Aorta (tissue), 5 donors: ENCODE measurements around the gene PROX2. TPM values are rescaled to one million over a fixed set of nuclear protein-coding genes. Genes with fewer than 3 reads are reported as not detected.

ENCODE experiments used
- ATAC-seq: fragments of 200-7000 bp; cut with Tn5 transposase; one replicate; pipeline ENCODE4 v1.9.1; 2022; ENCODE audit warnings: moderate library complexity; ENCODE audit not compliant: low FRiP score
- DNase-seq, 2 donors: peaks; one replicate each; pipeline ENCODE4 v3.0.0-alpha.2; 2020
- H3K27ac ChIP-seq, 2 donors: one replicate each; pipeline ENCODE4 v1.5.1; 2013; ENCODE audit warnings: low read length in 2 of 2, mild to moderate bottlenecking in 2 of 2, moderate library complexity in 2 of 2, control low read depth in 1 of 2, inconsistent platforms in 1 of 2, low read depth in 1 of 2
- H3K27me3 ChIP-seq, 2 donors: one replicate each; pipeline ENCODE4 v1.6.1; 2013; ENCODE audit warnings: control low read depth in 1 of 2, low read length in 1 of 2, mild to moderate bottlenecking in 1 of 2, moderate library complexity in 1 of 2; ENCODE audit not compliant: insufficient read depth in 2 of 2, control insufficient read depth in 1 of 2
- H3K36me3 ChIP-seq, 2 donors: one replicate each; pipeline ENCODE4 v1.6.1; 2013; ENCODE audit warnings: control low read depth in 1 of 2, low read length in 1 of 2, mild to moderate bottlenecking in 1 of 2; ENCODE audit not compliant: insufficient read depth in 2 of 2, control insufficient read depth in 1 of 2
- H3K4me1 ChIP-seq, 2 donors: one replicate each; pipeline ENCODE4 v1.6.1; 2013; ENCODE audit warnings: low read length in 2 of 2, control low read depth in 1 of 2, mild to moderate bottlenecking in 1 of 2, moderate library complexity in 1 of 2; ENCODE audit not compliant: insufficient read depth in 2 of 2, control insufficient read depth in 1 of 2
- H3K4me3 ChIP-seq, 2 donors: one replicate each; pipeline ENCODE4 v1.5.1; 2013; ENCODE audit warnings: low read length in 2 of 2, control low read depth in 1 of 2, mild to moderate bottlenecking in 1 of 2
- H3K9me3 ChIP-seq: one replicate; pipeline ENCODE4 v1.6.1; 2013; ENCODE audit warnings: mild to moderate bottlenecking, low read length; ENCODE audit not compliant: control insufficient read depth
- WGBS, 2 donors: extraction: QIAGEN DNeasy Blood & Tissue Kit; methylation state at CpG; one replicate each; pipeline ENCODE4 v1.1.7; 2013; 5-methylcytosine and 5-hydroxymethylcytosine counted together
- intact Hi-C, 2 donors: fragments of 100-400 bp; cut with DNase I; formaldehyde crosslinking; loops; one replicate each; pipeline versions ENCODE4 v1.14.2 to v1.15.0; 2022
- polyA plus RNA-seq, 2 donors: library from polyadenylated mRNA; stranded (reverse); fragments of 200-250 nt; gene quantifications; one replicate each; pipeline ENCODE4 v1.2.3, GENCODE V29; 2013
- total RNA-seq, 2 donors: library from RNA; stranded (reverse); fragmentation: NEBNext Ultra II Directional; extraction: Animal tissue kit (Norgen Biotek cat#: 25700); gene quantifications; one replicate each; pipeline ENCODE4 v1.2.1, GENCODE V29; 2021
- donor health status: healthy with polysubstance abuse.
- donor health status: Bipolar disorder and iron deficiency.
- donor health status: DM: no; HTN: no; CAD: no.
- donor health status: DM: no; HTN: no; CAD: no.
- donor health status: DM: yes; HTN: yes; CAD: no.

The PROX2 gene
- total and polyA plus RNA-seq, 4 donors, result not detected

DNA sequence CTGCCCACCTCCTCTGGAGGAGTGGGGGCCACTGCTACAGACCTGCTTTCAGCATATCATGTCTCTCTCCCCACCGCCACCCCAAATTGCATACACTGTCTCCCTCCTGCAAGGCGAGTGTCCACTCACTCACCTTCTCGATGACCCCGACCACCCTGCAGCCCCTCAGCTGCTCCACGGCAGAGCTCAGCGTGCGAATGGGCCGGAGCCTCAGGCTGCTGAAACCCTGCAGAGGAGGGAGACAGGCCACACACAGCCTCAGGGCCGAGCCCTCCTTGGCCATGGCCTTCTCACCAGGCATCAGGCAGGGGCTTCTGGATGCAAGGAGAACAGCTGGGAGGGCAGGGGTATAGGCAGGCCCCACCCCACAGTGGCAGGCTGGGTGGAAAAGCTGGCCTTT, 42.4 kb upstream of the PROX2 start:
- DNase-seq, result peak in 1 of 2 donors; percentile 64
- no peaks in the 10 kb centered on the region for H3K36me3 ChIP-seq
- intact Hi-C loops, result no loop called here
- H3K27me3 ChIP-seq, result no peaks in the 10 kb centered on the region
- no peak overlapping the region for H3K27ac ChIP-seq
- ATAC-seq, result no peak
- H3K4me3 ChIP-seq, result no peak overlapping the region
- WGBS, 2 donors, result 94 to 95% methylated on average over 9 of the region's 9 CpGs
- H3K4me1 ChIP-seq, result no peaks in the 10 kb centered on the region
- H3K9me3 ChIP-seq, result no peaks in the 10 kb centered on the region

GRCh38 chr14:74917646-74918081, 41.7 kb upstream of the PROX2 start:
- intact Hi-C loops, result loop anchor here in 1 of 2 donors (1.0 kb wide), 1 partner anchor 171 kb away; no protein-coding TSS in a partner anchor
- Histone ChIP-seq H3K36me3 (no peaks in the 10 kb centered on the region), H3K9me3 (no peaks in the 10 kb centered on the region), H3K4me1 (no peaks in the 10 kb centered on the region), H3K4me3 (no peak overlapping the region), H3K27me3 (no peaks in the 10 kb centered on the region), H3K27ac (peak overlapping the region in 1 of 2 donors; percentile 4)
- ATAC-seq (peak; percentile 67), DNase-seq (peak; percentile 84 to 86)
- 4 to 9% methylated on average over 13 of the region's 13 CpGs for WGBS, 2 donors

DNA sequence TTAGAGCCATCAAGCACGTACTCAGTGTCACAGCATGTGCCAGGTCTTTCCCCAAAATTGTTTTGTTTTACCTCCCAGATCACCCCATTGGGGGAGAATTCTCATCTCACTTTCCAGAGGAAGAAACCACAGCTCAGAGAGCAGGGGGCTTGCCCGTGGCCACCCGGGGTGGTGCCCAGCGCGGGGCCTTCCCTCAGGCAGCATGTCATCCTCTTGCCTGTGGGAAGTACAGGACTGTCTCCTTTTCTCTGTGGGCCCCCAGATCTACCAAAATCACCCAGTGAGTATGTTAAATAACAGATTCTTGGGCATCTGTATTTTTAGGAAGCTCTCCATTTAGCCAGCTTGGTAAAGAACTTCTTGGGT, 41.2 kb upstream of the PROX2 start:
- no peak overlapping the region for H3K27ac ChIP-seq
- no peak for ATAC-seq
- H3K36me3 ChIP-seq, result no peaks in the 10 kb centered on the region
- no peak overlapping the region for H3K4me3 ChIP-seq
- no peaks in the 10 kb centered on the region for H3K27me3 ChIP-seq
- 87 to 91% methylated on average over 5 of the region's 5 CpGs for WGBS, 2 donors
- DNase-seq, result peak in 1 of 2 donors; percentile 56
- H3K4me1 ChIP-seq, result no peaks in the 10 kb centered on the region
- intact Hi-C loops, result loop anchor here in 1 of 2 donors (1.0 kb wide), 1 partner anchor 171 kb away; no protein-coding TSS in a partner anchor
- H3K9me3 ChIP-seq, result no peaks in the 10 kb centered on the region

DNA sequence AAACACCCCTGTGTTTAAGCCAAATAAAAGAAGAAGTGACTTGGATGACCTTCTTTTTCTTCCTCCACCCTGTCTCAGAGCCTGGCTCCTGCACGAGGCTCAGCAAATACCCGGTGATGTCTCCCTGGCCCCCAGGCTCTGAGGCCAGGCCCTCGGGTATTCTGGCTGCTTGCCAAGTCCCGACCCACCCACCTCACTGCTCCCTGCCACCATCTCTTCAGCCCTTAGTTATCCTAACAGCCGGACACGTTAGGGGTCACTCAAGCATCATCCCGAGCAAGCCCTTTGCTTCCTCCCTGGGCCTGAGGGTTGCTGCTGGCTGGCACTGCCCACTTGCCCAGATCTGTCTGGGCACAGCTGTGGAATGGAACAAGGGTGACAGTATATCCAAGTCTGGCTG, 39.9 kb upstream of the PROX2 start:
- Histone ChIP-seq H3K27ac (no peak overlapping the region), H3K4me3 (no peak overlapping the region), H3K27me3 (no peaks in the 10 kb centered on the region), H3K4me1 (no peaks in the 10 kb centered on the region), H3K36me3 (no peaks in the 10 kb centered on the region), H3K9me3 (no peaks in the 10 kb centered on the region)
- intact Hi-C loops, result no loop called here
- DNase-seq (peak in 1 of 2 donors; percentile 71), ATAC-seq (no peak)
- WGBS, 2 donors, result 50 to 56% methylated on average over 7 of the region's 7 CpGs

DNA sequence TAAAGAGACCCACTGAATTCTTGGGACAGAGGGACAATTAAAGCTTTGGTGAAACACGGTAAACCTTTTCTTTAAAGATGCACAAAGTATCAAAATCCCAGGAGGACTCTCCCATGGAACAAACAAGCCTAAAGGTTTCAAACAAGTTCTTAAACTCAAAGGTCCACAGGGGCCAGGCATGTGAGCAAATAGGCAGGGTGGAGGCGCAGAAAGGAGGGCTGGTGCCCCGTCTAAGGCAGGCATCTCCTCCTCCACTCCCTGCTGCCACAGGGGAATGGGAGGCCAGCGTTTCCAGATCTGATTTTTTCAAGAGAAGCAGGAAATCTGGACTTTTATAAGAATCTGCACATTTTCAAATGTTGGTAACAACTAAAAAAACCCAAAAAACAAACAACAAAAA, 39.5 kb upstream of the PROX2 start:
- H3K4me3 ChIP-seq, result no peak overlapping the region
- no peaks in the 10 kb centered on the region for H3K4me1 ChIP-seq
- peak in 1 of 2 donors; percentile 37 for DNase-seq
- no peaks in the 10 kb centered on the region for H3K9me3 ChIP-seq
- no peak overlapping the region for H3K27ac ChIP-seq
- H3K27me3 ChIP-seq, result no peaks in the 10 kb centered on the region
- H3K36me3 ChIP-seq, result no peaks in the 10 kb centered on the region
- no peak for ATAC-seq
- 88 to 89% methylated on average over 4 of the region's 4 CpGs for WGBS, 2 donors
- intact Hi-C loops, result no loop called here

GRCh38 chr14:74913986-74914573, 38.1 kb upstream of the PROX2 start:
- intact Hi-C loops, result loop anchor here (5.0 kb wide), 2 partner anchors 33 to 173 kb away; no protein-coding TSS in a partner anchor
- H3K4me1 ChIP-seq, result no peaks in the 10 kb centered on the region
- DNase-seq (peak; percentile 30 to 86), ATAC-seq (peak; percentile 78)
- WGBS, 2 donors, result 31 to 32% methylated on average over 6 of the region's 6 CpGs
- H3K4me3 ChIP-seq, result no peak overlapping the region
- no peaks in the 10 kb centered on the region for H3K36me3 ChIP-seq
- H3K27ac ChIP-seq, result no peak overlapping the region
- H3K27me3 ChIP-seq, result no peaks in the 10 kb centered on the region
- H3K9me3 ChIP-seq, result no peaks in the 10 kb centered on the region

DNA sequence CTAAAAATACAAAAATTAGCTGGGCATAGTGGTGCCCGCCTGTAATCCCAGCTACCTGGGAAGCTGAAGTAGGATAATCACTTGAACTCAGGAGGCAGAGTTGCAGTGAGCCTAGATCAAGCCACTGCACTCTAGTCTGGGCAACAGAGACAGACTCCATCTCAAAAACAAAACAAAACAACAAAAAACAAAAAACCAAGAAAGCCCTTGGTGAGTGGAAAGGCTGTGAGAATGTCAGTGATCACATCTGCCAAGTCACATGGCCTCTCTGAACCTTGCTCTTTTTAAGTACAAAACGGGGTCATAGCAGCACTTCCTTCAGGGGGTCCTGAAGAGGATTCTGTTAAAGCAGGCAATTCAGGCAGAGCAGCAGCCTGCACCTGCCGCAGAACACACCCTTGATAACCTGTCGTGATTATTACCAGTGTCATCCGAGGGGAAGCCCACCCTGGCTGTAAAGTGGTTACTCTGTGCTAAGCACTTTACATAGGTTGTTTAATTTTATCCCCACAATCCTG, 37.5 kb upstream of the PROX2 start:
- no peak overlapping the region for H3K27ac ChIP-seq
- DNase-seq, result no peak
- intact Hi-C loops, result loop anchor here (5.0 kb wide), 2 partner anchors 34 to 174 kb away; no protein-coding TSS in a partner anchor
- H3K4me1 ChIP-seq, result no peaks in the 10 kb centered on the region
- no peak overlapping the region for H3K4me3 ChIP-seq
- H3K9me3 ChIP-seq, result no peaks in the 10 kb centered on the region
- no peaks in the 10 kb centered on the region for H3K36me3 ChIP-seq
- 77 to 79% methylated on average over 5 of the region's 5 CpGs for WGBS, 2 donors
- H3K27me3 ChIP-seq, result no peaks in the 10 kb centered on the region
- ATAC-seq, result no peak

GRCh38 chr14:74912801-74913200, 36.9 kb upstream of the PROX2 start:
- Histone ChIP-seq H3K4me1 (no peaks in the 10 kb centered on the region), H3K36me3 (no peaks in the 10 kb centered on the region), H3K27me3 (no peaks in the 10 kb centered on the region), H3K4me3 (no peak overlapping the region), H3K9me3 (no peaks in the 10 kb centered on the region), H3K27ac (no peak overlapping the region)
- DNase-seq (no peak), ATAC-seq (no peak)
- 88 to 93% methylated on average over 10 of the region's 10 CpGs for WGBS, 2 donors
- intact Hi-C loops, result loop anchor here (5.0 kb wide), 2 partner anchors 34 to 174 kb away; no protein-coding TSS in a partner anchor

DNA sequence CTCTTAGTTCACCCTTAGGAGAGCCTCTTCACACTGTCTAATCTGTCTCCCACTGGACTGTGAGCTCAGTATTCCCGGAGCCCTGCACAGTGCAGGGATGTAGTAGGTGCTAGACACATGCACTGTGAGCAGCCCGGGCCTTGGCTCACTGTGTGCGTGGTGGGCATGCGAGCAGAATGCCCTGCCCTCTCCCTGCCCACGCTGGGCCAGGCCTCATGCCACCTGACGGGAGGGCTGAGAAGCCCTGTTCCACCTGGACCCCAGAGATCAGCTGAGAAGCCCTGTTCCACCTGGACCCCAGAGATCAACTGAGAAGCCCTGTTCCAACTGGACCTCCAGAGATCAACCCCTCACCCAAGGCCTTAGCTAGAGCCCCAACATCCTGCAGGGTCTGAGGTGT, 36.2 kb upstream of the PROX2 start:
- no peaks in the 10 kb centered on the region for H3K9me3 ChIP-seq
- no peak overlapping the region for H3K4me3 ChIP-seq
- 88 to 90% methylated on average over 6 of the region's 6 CpGs for WGBS, 2 donors
- H3K27me3 ChIP-seq, result no peaks in the 10 kb centered on the region
- H3K4me1 ChIP-seq, result no peaks in the 10 kb centered on the region
- no peaks in the 10 kb centered on the region for H3K36me3 ChIP-seq
- intact Hi-C loops, result loop anchor here (5.0 kb wide), 2 partner anchors 35 to 175 kb away; no protein-coding TSS in a partner anchor
- ATAC-seq, result no peak
- H3K27ac ChIP-seq, result no peak overlapping the region
- no peak for DNase-seq
